C4-2B (cell line): Measurements from ENCODE around the gene ZNF155.

ENCODE experiments used
- ZFX ChIP-seq: fragments of 450-650 bp; IDR thresholded peaks from 2 replicates; pipeline ENCODE4 v1.6.1; 2017
- TF ChIP-seq, protein P1 (sequence below): fragments of 450-650 bp; conservative IDR thresholded peaks from 2 replicates; pipeline ENCODE4 v1.5.1; 2017; ENCODE audit warnings: mild to moderate bottlenecking

DNA sequence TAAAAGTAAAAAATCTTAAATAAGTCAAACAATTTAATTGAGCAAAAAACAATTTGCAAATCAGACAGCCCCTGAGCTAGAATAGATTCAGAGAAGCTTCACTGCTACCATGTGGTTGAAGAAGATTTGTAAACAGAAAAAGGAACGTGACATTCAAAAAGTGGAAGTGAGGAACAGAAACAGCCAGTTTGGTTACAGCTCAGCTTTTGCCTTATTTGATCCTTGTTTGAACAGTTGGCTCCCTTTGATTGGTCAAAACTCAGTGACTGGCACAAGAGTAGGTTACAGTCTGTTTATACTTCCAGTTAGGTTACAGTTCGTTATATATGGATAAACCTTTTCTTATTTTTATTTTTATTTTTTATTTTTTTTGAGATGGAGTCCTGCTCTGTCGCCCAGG lies 27.2 kb upstream of the ZNF155 start:
- TF ChIP-seq, protein P1, sequence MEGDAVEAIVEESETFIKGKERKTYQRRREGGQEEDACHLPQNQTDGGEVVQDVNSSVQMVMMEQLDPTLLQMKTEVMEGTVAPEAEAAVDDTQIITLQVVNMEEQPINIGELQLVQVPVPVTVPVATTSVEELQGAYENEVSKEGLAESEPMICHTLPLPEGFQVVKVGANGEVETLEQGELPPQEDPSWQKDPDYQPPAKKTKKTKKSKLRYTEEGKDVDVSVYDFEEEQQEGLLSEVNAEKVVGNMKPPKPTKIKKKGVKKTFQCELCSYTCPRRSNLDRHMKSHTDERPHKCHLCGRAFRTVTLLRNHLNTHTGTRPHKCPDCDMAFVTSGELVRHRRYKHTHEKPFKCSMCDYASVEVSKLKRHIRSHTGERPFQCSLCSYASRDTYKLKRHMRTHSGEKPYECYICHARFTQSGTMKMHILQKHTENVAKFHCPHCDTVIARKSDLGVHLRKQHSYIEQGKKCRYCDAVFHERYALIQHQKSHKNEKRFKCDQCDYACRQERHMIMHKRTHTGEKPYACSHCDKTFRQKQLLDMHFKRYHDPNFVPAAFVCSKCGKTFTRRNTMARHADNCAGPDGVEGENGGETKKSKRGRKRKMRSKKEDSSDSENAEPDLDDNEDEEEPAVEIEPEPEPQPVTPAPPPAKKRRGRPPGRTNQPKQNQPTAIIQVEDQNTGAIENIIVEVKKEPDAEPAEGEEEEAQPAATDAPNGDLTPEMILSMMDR, result no peak
- no peak for TF ChIP-seq ZFX
